A549 (cell line): ENCODE measurements around the gene PCSK5. TPM values are rescaled to one million over a fixed set of nuclear protein-coding genes. Genes with fewer than 3 reads are reported as not detected.

ENCODE experiments used
- ATAC-seq, 2 experiments: fragments of 200-7000 bp in 1 of 2; fragments of >200 bp in 1 of 2; cut with Nextera tagmentation in 1 of 2; cut with Tn5 transposase in 1 of 2; 3 replicates each; pipeline versions ENCODE4 v1.8.0 to v1.9.1; 2018 to 2020; ENCODE audit warnings: mild to moderate bottlenecking in 1 of 2, moderate library complexity in 1 of 2
- CTCF ChIA-PET: fragments of 300-600 bp; sonication (Branson Sonifier 250); formaldehyde crosslinking; extraction: SDS; loops from one replicate; lab custom pipeline; 2021; ENCODE audit warnings: antibody characterized with exemption, inconsistent platforms; lab: Yijun Ruan, JAX
- POLR2A ChIA-PET: fragments of 350-600 bp; formaldehyde crosslinking; extraction: SDS; loops from one replicate; lab custom pipeline; 2021; ENCODE audit warnings: antibody characterized with exemption, inconsistent platforms; lab: Yijun Ruan, JAX
- DNase-seq, 2 experiments: peaks; one replicate each; pipeline versions ENCODE4 v3.0.0 to v3.0.0-alpha.2; 2011 to 2016; ENCODE audit warnings: low read depth in 1 of 2, low spot score in 1 of 2
- FAIRE-seq: peaks from 2 replicates; lab custom pipeline; 2011; peaks lifted over from hg19 to GRCh38; lab: Jason Lieb, UNC
- H3K27ac ChIP-seq, 2 experiments: fragments of >200 bp; sonication (Bioruptor Twin); formaldehyde crosslinking; 3 replicates each; pipeline ENCODE4 v1.5.1; 2016 to 2017
- H3K4me1 ChIP-seq: fragments of >200 bp; sonication (Bioruptor Twin); formaldehyde crosslinking; 3 replicates; pipeline ENCODE4 v1.6.1; 2016
- H3K4me2 ChIP-seq: fragments of >200 bp; sonication (Bioruptor Twin); formaldehyde crosslinking; 3 replicates; pipeline ENCODE4 v1.6.1; 2016
- H3K4me3 ChIP-seq: fragments of >200 bp; sonication (Bioruptor Twin); formaldehyde crosslinking; 3 replicates; pipeline ENCODE4 v1.5.1; 2016
- H3K9me3 ChIP-seq: fragments of >200 bp; sonication (Bioruptor Twin); formaldehyde crosslinking; 3 replicates; pipeline ENCODE4 v1.6.1; 2016
- ATOH8 ChIP-seq: fragments of 250-450 bp; sonication (Bioruptor Pico); IDR thresholded peaks from 2 replicates; pipeline ENCODE4 v1.5.0; 2020; ENCODE audit warnings: low read depth, mild to moderate bottlenecking, moderate library complexity
- ELK1 ChIP-seq: fragments of 150-350 bp; IDR thresholded peaks from 2 replicates; pipeline ENCODE4 v1.6.1; 2014; ENCODE audit warnings: low read depth, mild to moderate bottlenecking, low read length
- EP300 ChIP-seq, 2 experiments: fragments of >200 bp; sonication (Bioruptor Twin); formaldehyde crosslinking; IDR thresholded peaks; 2 replicates in 1 of 2; 3 replicates in 1 of 2; pipeline ENCODE4 v1.6.1; 2016 to 2017
- HES2 ChIP-seq: fragments of >200 bp; sonication (Bioruptor Twin); formaldehyde crosslinking; IDR thresholded peaks from 2 replicates; pipeline ENCODE4 v1.6.1; 2016
- HMGXB4 ChIP-seq: fragments of 250-450 bp; sonication (Bioruptor Pico); IDR thresholded peaks from 2 replicates; pipeline ENCODE4 v1.5.0; 2021; ENCODE audit warnings: mild to moderate bottlenecking, moderate library complexity, borderline replicate concordance
- JUN ChIP-seq, 2 experiments: fragments of >200 bp; sonication (Bioruptor Twin); formaldehyde crosslinking; IDR thresholded peaks; 2 replicates in 1 of 2; 3 replicates in 1 of 2; pipeline ENCODE4 v1.6.1; 2016 to 2017
- JUNB ChIP-seq: fragments of >200 bp; sonication (Bioruptor Twin); formaldehyde crosslinking; IDR thresholded peaks from 2 replicates; pipeline ENCODE4 v1.6.1; 2016
- MAFK ChIP-seq: fragments of 450-650 bp; IDR thresholded peaks from 2 replicates; pipeline ENCODE4 v1.6.1; 2014; ENCODE audit not compliant: partially characterized antibody
- MAZ ChIP-seq: fragments of 150-350 bp; IDR thresholded peaks from 2 replicates; pipeline ENCODE4 v1.6.1; 2014; ENCODE audit warnings: antibody characterized with exemption, low read depth, low read length, borderline replicate concordance
- NPAS2 ChIP-seq: fragments of 250-450 bp; sonication (Bioruptor Pico); IDR thresholded peaks from 2 replicates; pipeline ENCODE4 v1.8.0; 2022; ENCODE audit warnings: mild to moderate bottlenecking, moderate library complexity, borderline replicate concordance
- PBX3 ChIP-seq: IDR thresholded peaks from 2 replicates; pipeline ENCODE4 v1.6.1; 2012
- PHF8 ChIP-seq: fragments of 200-600 bp; sonication (generic); IDR thresholded peaks from 2 replicates; pipeline ENCODE4 v1.6.1; 2016; ENCODE audit warnings: low read depth, mild to moderate bottlenecking, antibody characterized with exemption, moderate library complexity, borderline replicate concordance
- POLR2AphosphoS2 ChIP-seq: conservative IDR thresholded peaks from 2 replicates; pipeline ENCODE4 v1.6.1; 2012; ENCODE audit warnings: low read length, improper control_type of control experiment, inconsistent platforms
- REST ChIP-seq: fragments of 200-600 bp; sonication (generic); IDR thresholded peaks from 2 replicates; pipeline ENCODE4 v1.6.1; 2016; ENCODE audit warnings: antibody characterized with exemption, mild to moderate bottlenecking, moderate library complexity
- SMC3 ChIP-seq: fragments of >200 bp; sonication (Bioruptor Twin); formaldehyde crosslinking; IDR thresholded peaks from 3 replicates; pipeline ENCODE4 v1.6.1; 2018; ENCODE audit warnings: inconsistent platforms
- ZC3H11A ChIP-seq: fragments of 450-650 bp; IDR thresholded peaks from 2 replicates; pipeline ENCODE4 v1.6.1; 2014; ENCODE audit warnings: antibody characterized with exemption, mild to moderate bottlenecking
- WGBS: methylation state at CpG from one replicate; pipeline ENCODE4 v1.1.6; 2017; ENCODE audit errors: missing lambda C conversion rate; 5-methylcytosine and 5-hydroxymethylcytosine counted together
- polyA plus RNA-seq, 4 experiments: library from polyadenylated mRNA; depleted of rRNA in 3 of 4; stranded (reverse); fragments of >200 nt; fragmentation: RNase III in 1 of 4; extraction: RNeasy Plus Mini Kit Qiagen cat#74134 plus additional on column Dnase treatment in 1 of 4; gene quantifications; 2 replicates in 3 of 4; 3 replicates in 1 of 4; pipeline ENCODE4 v1.2.3, GENCODE V29; 2011 to 2017

Gene PCSK5
- polyA plus RNA-seq, 2 of the 4 experiments (the other 2 are of a cell fraction) = 1.3 to 6.7 TPM

- no peak overlapping the region for H3K27ac ChIP-seq
- H3K4me1 ChIP-seq = peaks cover 15% of the 10 kb centered on the region
- ATAC-seq = no peak
- CTCF ChIA-PET = interaction anchor here (0.6 to 0.7 kb wide), 2 partner anchors 42 to 415 kb away, joined by 3 read pairs; no protein-coding TSS in a partner anchor
- DNase-seq = no peak
- H3K4me2 ChIP-seq = no peak overlapping the region
- H3K4me3 ChIP-seq = no peak overlapping the region
- TF ChIP-seq ZC3H11A = no peak
- no peak for TF ChIP-seq NPAS2
- TF ChIP-seq ELK1 = no peak
- no peak for TF ChIP-seq MAZ
- no peak for TF ChIP-seq PBX3
- no peak for TF ChIP-seq EP300 (IDR thresholded peaks at IDR 0.05)
- no peak for TF ChIP-seq SMC3
- no peak for TF ChIP-seq REST
- no peak for TF ChIP-seq JUNB
- TF ChIP-seq POLR2AphosphoS2 = no peak
- TF ChIP-seq HES2 = no peak
- no peak for TF ChIP-seq PHF8
- H3K9me3 ChIP-seq = no peaks in the 10 kb centered on the region
- no peak for FAIRE-seq
- WGBS = 59% methylated on average over 9 of the region's 9 CpGs
- POLR2A ChIA-PET = no interaction called here
Observed at GRCh38 chr9:76218117-76218885, 327.8 kb downstream of the PCSK5 start.

GRCh38 chr9:76218886-76219445, 328.5 kb downstream of the PCSK5 start:
- Histone ChIP-seq H3K27ac (no peak overlapping the region), H3K4me1 (peaks cover 15% of the 10 kb centered on the region), H3K4me3 (no peak overlapping the region), H3K4me2 (no peak overlapping the region), H3K9me3 (no peaks in the 10 kb centered on the region)
- no peak for TF ChIP-seq HMGXB4
- TF ChIP-seq ATOH8 (CRISPR knock-in tag) = no peak
- TF ChIP-seq ELK1 = no peak
- TF ChIP-seq MAFK = peak; percentile 80
- TF ChIP-seq HES2 = no peak
- TF ChIP-seq JUN (IDR thresholded peaks at IDR 0.05) = no peak
- POLR2A ChIA-PET = no interaction called here
- FAIRE-seq = no peak
- CTCF ChIA-PET = interaction anchor here (1.3 kb wide), 1 partner anchor 80 kb away, joined by 3 read pairs; no protein-coding TSS in a partner anchor
- 65% methylated on average over 9 of the region's 9 CpGs for WGBS
- 0 out of 6 replicates have a peak, but pooled peaks of 1 of the 2 experiments have one; percentile 14 for ATAC-seq
- DNase-seq = no peak
